IMR-90 (cell line): Measurements from ENCODE around the gene DOK6. TPM values are rescaled to one million over a fixed set of nuclear protein-coding genes. Genes with fewer than 3 reads are reported as not detected.

ENCODE experiments used
- ATAC-seq: fragments of 200-7000 bp; cut with Tn5 transposase; 2 replicates; pipeline ENCODE4 v1.9.1; 2020; ENCODE audit warnings: low read depth, mild to moderate bottlenecking, moderate library complexity
- BruUV-seq: library from RNA; stranded (reverse); fragments of 400-500 nt; replicated peaks from 2 replicates; lab custom pipeline; 2021; lab: Mats Ljungman, UMichigan
- CTCF ChIA-PET: fragments of 300-600 bp; formaldehyde crosslinking; extraction: SDS; loops from one replicate; lab custom pipeline; 2021; ENCODE audit warnings: antibody characterized with exemption; lab: Yijun Ruan, JAX
- POLR2A ChIA-PET: fragments of 300-600 bp; sonication (Branson Sonifier 250); formaldehyde crosslinking; loops from one replicate; lab custom pipeline; 2022; ENCODE audit warnings: antibody characterized with exemption; ENCODE audit not compliant: unreplicated experiment; lab: Charles Lee
- DNase-seq: peaks from one replicate; pipeline ENCODE4 v3.0.0; 2013
- H2AFZ ChIP-seq: replicated peaks from 2 replicates; pipeline ENCODE3; 2013; ENCODE audit warnings: low read length, mild to moderate bottlenecking; ENCODE audit not compliant: poor library complexity
- H2AK5ac ChIP-seq: 2 replicates; pipeline ENCODE4 v1.6.1; 2013; ENCODE audit warnings: low read depth, low read length, inconsistent platforms
- H2AK9ac ChIP-seq: replicated peaks from 2 replicates; pipeline ENCODE3; 2013; ENCODE audit warnings: mild to moderate bottlenecking, low read depth, low read length, moderate library complexity; ENCODE audit not compliant: poor library complexity
- H2BK120ac ChIP-seq: 2 replicates; pipeline ENCODE4 v1.6.1; 2013; ENCODE audit warnings: low read depth, low read length, inconsistent platforms
- H2BK15ac ChIP-seq: 3 replicates; pipeline ENCODE4 v1.6.1; 2013; ENCODE audit warnings: low read depth, low read length, inconsistent platforms
- H2BK20ac ChIP-seq: 2 replicates; pipeline ENCODE4 v1.6.1; 2013; ENCODE audit warnings: low read depth, mild to moderate bottlenecking, inconsistent platforms, low read length, moderate library complexity
- H2BK5ac ChIP-seq: 2 replicates; pipeline ENCODE4 v1.6.1; 2013; ENCODE audit warnings: mild to moderate bottlenecking, low read depth, low read length, inconsistent platforms; ENCODE audit not compliant: poor library complexity, severe bottlenecking
- H3K14ac ChIP-seq: replicated peaks from 2 replicates; pipeline ENCODE4 v1.6.1; 2013; ENCODE audit warnings: low read depth, low read length, inconsistent platforms
- H3K18ac ChIP-seq: 2 replicates; pipeline ENCODE4 v1.6.1; 2013; ENCODE audit warnings: low read depth, low read length, control low read depth
- H3K23ac ChIP-seq: 2 replicates; pipeline ENCODE4 v1.6.1; 2013; ENCODE audit warnings: low read depth, low read length, inconsistent platforms
- H3K27ac ChIP-seq: 2 replicates; pipeline ENCODE4 v1.5.1; 2013; ENCODE audit warnings: mild to moderate bottlenecking, control low read depth, low read length; ENCODE audit not compliant: insufficient read depth
- H3K27me3 ChIP-seq: 2 replicates; pipeline ENCODE4 v1.6.1; 2013; ENCODE audit warnings: low read length; ENCODE audit not compliant: control insufficient read depth, insufficient read depth
- H3K36me3 ChIP-seq: 2 replicates; pipeline ENCODE4 v1.6.1; 2013; ENCODE audit warnings: low read length, mixed read lengths; ENCODE audit not compliant: control insufficient read depth, insufficient read depth
- H3K4ac ChIP-seq: 2 replicates; pipeline ENCODE4 v1.6.1; 2013; ENCODE audit warnings: low read depth, low read length, inconsistent platforms
- H3K4me1 ChIP-seq: 2 replicates; pipeline ENCODE4 v1.6.1; 2013; ENCODE audit warnings: low read length, mixed read lengths; ENCODE audit not compliant: control insufficient read depth, insufficient read depth
- H3K4me2 ChIP-seq: 2 replicates; pipeline ENCODE4 v1.6.1; 2013; ENCODE audit warnings: low read depth, mild to moderate bottlenecking, control low read depth, low read length, moderate library complexity
- H3K4me3 ChIP-seq: 2 replicates; pipeline ENCODE4 v1.5.1; 2013; ENCODE audit warnings: low read depth, mild to moderate bottlenecking, control low read depth, low read length, moderate library complexity; ENCODE audit not compliant: insufficient read depth
- H3K56ac ChIP-seq: 2 replicates; pipeline ENCODE4 v1.6.1; 2013; ENCODE audit warnings: low read length, inconsistent platforms; ENCODE audit not compliant: insufficient read depth; ENCODE audit errors: extremely low read depth
- H3K79me1 ChIP-seq, 2 experiments: 2 replicates each; pipeline ENCODE4 v1.6.1; 2013; ENCODE audit warnings: low read length in 2 of 2, inconsistent platforms in 1 of 2, low read depth in 1 of 2
- H3K9ac ChIP-seq: 2 replicates; pipeline ENCODE4 v1.6.1; 2013; ENCODE audit warnings: low read depth, low read length, control low read depth
- H3K9me1 ChIP-seq: 2 replicates; pipeline ENCODE4 v1.6.1; 2013; ENCODE audit warnings: low read length, inconsistent platforms; ENCODE audit not compliant: insufficient read depth
- H3K9me3 ChIP-seq: 2 replicates; pipeline ENCODE4 v1.6.1; 2013; ENCODE audit warnings: low read length; ENCODE audit not compliant: control insufficient read depth, insufficient read depth
- H4K20me1 ChIP-seq: 2 replicates; pipeline ENCODE4 v1.6.1; 2013; ENCODE audit warnings: low read length, inconsistent platforms; ENCODE audit not compliant: insufficient read depth
- H4K5ac ChIP-seq: 2 replicates; pipeline ENCODE4 v1.6.1; 2013; ENCODE audit warnings: mild to moderate bottlenecking, low read depth, low read length, control low read depth
- H4K8ac ChIP-seq, 2 experiments: 2 replicates each; pipeline ENCODE4 v1.6.1; 2013; ENCODE audit warnings: low read depth in 2 of 2, low read length in 2 of 2, control low read depth in 1 of 2, inconsistent platforms in 1 of 2
- H4K91ac ChIP-seq: 2 replicates; pipeline ENCODE4 v1.6.1; 2013; ENCODE audit warnings: low read depth, low read length, inconsistent platforms; ENCODE audit not compliant: insufficient read depth
- BHLHE40 ChIP-seq: fragments of 150-350 bp; IDR thresholded peaks from 2 replicates; pipeline ENCODE4 v1.6.1; 2016; ENCODE audit warnings: mild to moderate bottlenecking, low read depth, low read length
- CHD1 ChIP-seq: IDR thresholded peaks from 2 replicates; pipeline ENCODE4 v1.6.1; 2012; ENCODE audit warnings: low read depth, low read length, improper control_type of control experiment
- CTCF ChIP-seq: conservative IDR thresholded peaks from 2 replicates; pipeline ENCODE4 v1.5.1; 2012; ENCODE audit warnings: mild to moderate bottlenecking, low read depth, low read length, improper control_type of control experiment
- FOS ChIP-seq: fragments of 150-350 bp; IDR thresholded peaks from 2 replicates; pipeline ENCODE4 v1.6.1; 2016; ENCODE audit warnings: low read depth, low read length
- MAFK ChIP-seq: IDR thresholded peaks from 2 replicates; pipeline ENCODE4 v1.6.1; 2012; ENCODE audit warnings: low read depth, low read length, improper control_type of control experiment
- MAZ ChIP-seq: IDR thresholded peaks from 2 replicates; pipeline ENCODE4 v1.6.1; 2012; ENCODE audit warnings: low read depth, mild to moderate bottlenecking, low read length, improper control_type of control experiment, moderate library complexity, borderline replicate concordance
- MXI1 ChIP-seq: IDR thresholded peaks from 2 replicates; pipeline ENCODE4 v1.6.1; 2012; ENCODE audit warnings: low read depth, mild to moderate bottlenecking, low read length, moderate library complexity, borderline replicate concordance
- POLR2A ChIP-seq: IDR thresholded peaks from 2 replicates; pipeline ENCODE4 v1.6.1; 2012; ENCODE audit warnings: mild to moderate bottlenecking, low read depth, low read length
- RAD21 ChIP-seq: IDR thresholded peaks from 2 replicates; pipeline ENCODE4 v1.6.1; 2012; ENCODE audit warnings: low read length, improper control_type of control experiment
- RCOR1 ChIP-seq: IDR thresholded peaks from 2 replicates; pipeline ENCODE4 v1.6.1; 2012; ENCODE audit warnings: mild to moderate bottlenecking, low read length, improper control_type of control experiment; ENCODE audit not compliant: insufficient replicate concordance
- RFX5 ChIP-seq: IDR thresholded peaks from 2 replicates; pipeline ENCODE4 v1.8.0; 2012; ENCODE audit warnings: low read depth, mild to moderate bottlenecking, low read length, moderate library complexity
- SMC3 ChIP-seq: fragments of 150-350 bp; IDR thresholded peaks from 2 replicates; pipeline ENCODE4 v1.6.1; 2016; ENCODE audit warnings: low read depth, mild to moderate bottlenecking, antibody characterized with exemption, low read length, moderate library complexity
- dilution Hi-C: fragments of 300-500 bp; cut with HindIII; formaldehyde crosslinking; loops from one replicate; pipeline ENCODE4 v1.14.3; 2018; ENCODE audit warnings: low sequenced_read_pairs; ENCODE audit not compliant: unreplicated experiment
- in situ Hi-C: fragments of 300-500 bp; cut with MboI; formaldehyde crosslinking; loops from 3 replicates; pipeline ENCODE4 v1.14.3; 2019; ENCODE audit warnings: low sequenced_read_pairs, inconsistent platforms, mixed read lengths
- intact Hi-C: fragments of 100-400 bp; cut with micrococcal nuclease; formaldehyde crosslinking; loops from 2 replicates; pipeline ENCODE4 v1.10.0; 2022
- polyA plus RNA-seq, 3 experiments: library from polyadenylated mRNA; depleted of rRNA; stranded (reverse); fragments of >200 nt; gene quantifications; 2 replicates each; pipeline ENCODE4 v1.2.3, GENCODE V29; 2012; ENCODE audit warnings: low replicate concordance in 1 of 3
- total RNA-seq: library from RNA; depleted of rRNA; stranded (reverse); fragments of >200 nt; gene quantifications from 2 replicates; pipeline ENCODE4 v1.2.3, GENCODE V29; 2012
- TF ChIP-seq, protein P1 (sequence below): fragments of 150-350 bp; IDR thresholded peaks from 2 replicates; pipeline ENCODE4 v1.6.1; 2016; ENCODE audit warnings: low read depth, mild to moderate bottlenecking, low read length, moderate library complexity, borderline replicate concordance
- TF ChIP-seq, protein P2 (sequence below): fragments of 150-350 bp; IDR thresholded peaks from 2 replicates; pipeline ENCODE4 v1.6.1; 2017; ENCODE audit warnings: mild to moderate bottlenecking, antibody characterized with exemption, low read length, low read depth

The DOK6 gene
- total and polyA plus RNA-seq, 2 of the 4 experiments (the other 2 are of a cell fraction) = 1.9 to 2.7 TPM

- Histone ChIP-seq H2AK9ac (no peak overlapping the region), H3K36me3 (no peaks in the 10 kb centered on the region), H4K20me1 (no peaks in the 10 kb centered on the region), H3K23ac (no peak overlapping the region), H3K4ac (no peak overlapping the region), H3K27me3 (no peaks in the 10 kb centered on the region), H4K8ac (no peak overlapping the region), H2BK120ac (no peak overlapping the region), H2AK5ac (no peak overlapping the region), H3K18ac (no peak overlapping the region), H3K9me3 (no peaks in the 10 kb centered on the region), H2BK5ac (no peak overlapping the region), H3K4me2 (no peak overlapping the region), H2AFZ (no peak overlapping the region), H3K9ac (no peak overlapping the region), H2BK15ac (no peak overlapping the region), H2BK20ac (no peak overlapping the region), H3K79me1 (no peaks in the 10 kb centered on the region), H3K9me1 (no peaks in the 10 kb centered on the region; the same call in 1 of the 2 replicates), H4K91ac (no peak overlapping the region), H3K14ac (no peak overlapping the region), H4K5ac (no peak overlapping the region), H3K4me3 (no peak overlapping the region), H3K56ac (no peak overlapping the region), H3K27ac (no peak overlapping the region), H3K4me1 (peaks cover 2% of the 10 kb centered on the region; the same call in 1 of the 2 replicates)
- POLR2A ChIA-PET = no interaction called here
- CTCF ChIA-PET = no interaction called here
- intact Hi-C loops = loop anchor here (1.0 kb wide), 1 partner anchor 7 kb away; no protein-coding TSS in a partner anchor
- DNase-seq (no peak), ATAC-seq (no peak)
- TF ChIP-seq CTCF = no peak
- no peak for TF ChIP-seq POLR2A
- TF ChIP-seq FOS = no peak
- TF ChIP-seq, protein P1, sequence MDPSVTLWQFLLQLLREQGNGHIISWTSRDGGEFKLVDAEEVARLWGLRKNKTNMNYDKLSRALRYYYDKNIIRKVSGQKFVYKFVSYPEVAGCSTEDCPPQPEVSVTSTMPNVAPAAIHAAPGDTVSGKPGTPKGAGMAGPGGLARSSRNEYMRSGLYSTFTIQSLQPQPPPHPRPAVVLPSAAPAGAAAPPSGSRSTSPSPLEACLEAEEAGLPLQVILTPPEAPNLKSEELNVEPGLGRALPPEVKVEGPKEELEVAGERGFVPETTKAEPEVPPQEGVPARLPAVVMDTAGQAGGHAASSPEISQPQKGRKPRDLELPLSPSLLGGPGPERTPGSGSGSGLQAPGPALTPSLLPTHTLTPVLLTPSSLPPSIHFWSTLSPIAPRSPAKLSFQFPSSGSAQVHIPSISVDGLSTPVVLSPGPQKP = no peak
- TF ChIP-seq RFX5 = no peak
- no peak for TF ChIP-seq BHLHE40
- TF ChIP-seq RAD21 = no peak
- TF ChIP-seq, protein P2, sequence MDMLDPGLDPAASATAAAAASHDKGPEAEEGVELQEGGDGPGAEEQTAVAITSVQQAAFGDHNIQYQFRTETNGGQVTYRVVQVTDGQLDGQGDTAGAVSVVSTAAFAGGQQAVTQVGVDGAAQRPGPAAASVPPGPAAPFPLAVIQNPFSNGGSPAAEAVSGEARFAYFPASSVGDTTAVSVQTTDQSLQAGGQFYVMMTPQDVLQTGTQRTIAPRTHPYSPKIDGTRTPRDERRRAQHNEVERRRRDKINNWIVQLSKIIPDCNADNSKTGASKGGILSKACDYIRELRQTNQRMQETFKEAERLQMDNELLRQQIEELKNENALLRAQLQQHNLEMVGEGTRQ = no peak
- TF ChIP-seq CHD1 = no peak
- TF ChIP-seq RCOR1 = no peak
- TF ChIP-seq MAFK = no peak
- TF ChIP-seq SMC3 = no peak
- TF ChIP-seq MAZ = no peak
- TF ChIP-seq MXI1 = no peak
- no TSS peak for BruUV-seq
- in situ Hi-C loops = no loop called here
- dilution Hi-C loops = no loop called here
These were observed 255.1 kb downstream of the DOK6 start for GRCh38 chr18:69655816-69656215.
